DOHH2 (cell line): ENCODE results near the gene RBM39.

Experiments
- EZH2phosphoT487 ChIP-seq: fragments of 200-600 bp; sonication (generic); IDR thresholded peaks from 2 replicates; pipeline ENCODE4 v1.6.1; 2017; ENCODE audit warnings: borderline replicate concordance, mild to moderate bottlenecking, antibody characterized with exemption, low read length, moderate library complexity, mixed read lengths
- TF ChIP-seq, protein P1 (sequence below): fragments of 200-600 bp; sonication (generic); IDR thresholded peaks from one replicate; pipeline ENCODE4 v1.5.1; 2014; ENCODE audit warnings: antibody characterized with exemption, mild to moderate bottlenecking, low read depth, low read length; ENCODE audit not compliant: poor library complexity, severe bottlenecking

DNA sequence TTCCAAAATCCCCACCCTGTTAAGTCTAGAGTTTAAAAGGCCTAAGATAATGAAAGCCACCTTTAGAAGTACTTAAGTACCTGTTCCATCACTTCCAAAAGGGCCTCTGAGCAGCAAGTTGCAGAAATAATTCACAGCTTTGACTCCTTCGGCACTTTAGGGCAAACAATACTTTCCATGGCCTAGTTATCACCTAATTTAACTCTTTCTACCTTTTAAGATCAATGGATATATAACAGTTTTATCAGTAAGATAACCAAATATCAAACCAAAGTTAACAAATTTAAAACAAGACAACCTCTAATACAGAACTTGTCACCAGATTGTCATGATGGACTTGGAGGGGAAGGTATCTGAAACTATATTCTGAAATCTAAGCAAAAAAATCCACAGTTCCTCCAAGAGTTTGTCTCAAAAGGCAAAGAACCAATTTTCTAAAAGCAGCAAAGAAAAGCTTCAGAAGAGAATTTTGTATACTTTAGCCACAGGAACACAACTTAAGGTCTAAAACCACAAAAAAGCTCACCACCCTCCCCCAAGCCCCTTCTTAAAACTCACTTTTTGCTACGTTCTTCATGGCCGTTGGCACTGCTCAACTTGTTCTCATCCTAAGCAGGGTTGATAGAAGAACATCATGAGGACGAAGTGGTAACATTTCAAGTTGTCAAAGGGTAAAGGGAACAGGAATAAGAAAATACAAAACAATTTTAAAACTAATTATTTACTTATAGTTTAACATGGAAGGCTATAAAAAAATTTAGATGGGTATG lies 3.5 kb downstream of the RBM39 start:
- TF ChIP-seq, protein P1, sequence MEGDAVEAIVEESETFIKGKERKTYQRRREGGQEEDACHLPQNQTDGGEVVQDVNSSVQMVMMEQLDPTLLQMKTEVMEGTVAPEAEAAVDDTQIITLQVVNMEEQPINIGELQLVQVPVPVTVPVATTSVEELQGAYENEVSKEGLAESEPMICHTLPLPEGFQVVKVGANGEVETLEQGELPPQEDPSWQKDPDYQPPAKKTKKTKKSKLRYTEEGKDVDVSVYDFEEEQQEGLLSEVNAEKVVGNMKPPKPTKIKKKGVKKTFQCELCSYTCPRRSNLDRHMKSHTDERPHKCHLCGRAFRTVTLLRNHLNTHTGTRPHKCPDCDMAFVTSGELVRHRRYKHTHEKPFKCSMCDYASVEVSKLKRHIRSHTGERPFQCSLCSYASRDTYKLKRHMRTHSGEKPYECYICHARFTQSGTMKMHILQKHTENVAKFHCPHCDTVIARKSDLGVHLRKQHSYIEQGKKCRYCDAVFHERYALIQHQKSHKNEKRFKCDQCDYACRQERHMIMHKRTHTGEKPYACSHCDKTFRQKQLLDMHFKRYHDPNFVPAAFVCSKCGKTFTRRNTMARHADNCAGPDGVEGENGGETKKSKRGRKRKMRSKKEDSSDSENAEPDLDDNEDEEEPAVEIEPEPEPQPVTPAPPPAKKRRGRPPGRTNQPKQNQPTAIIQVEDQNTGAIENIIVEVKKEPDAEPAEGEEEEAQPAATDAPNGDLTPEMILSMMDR: no peak
- no peak for TF ChIP-seq EZH2phosphoT487
